HEK293 (cell line): ENCODE data around the gene PCDHAC2.

Experiments used
- BCL6B ChIP-seq: fragments of 450-650 bp; formaldehyde crosslinking; IDR thresholded peaks from 2 replicates; pipeline ENCODE4 v1.5.1; 2017; ENCODE audit warnings: missing biosample characterization, missing genetic modification characterization
- KLF8 ChIP-seq: fragments of 450-650 bp; formaldehyde crosslinking; IDR thresholded peaks from 2 replicates; pipeline ENCODE4 v1.5.1; 2016; ENCODE audit warnings: missing biosample characterization, missing genetic modification characterization
- PRDM2 ChIP-seq: fragments of 450-650 bp; formaldehyde crosslinking; IDR thresholded peaks from 2 replicates; pipeline ENCODE4 v1.5.1; 2016; ENCODE audit warnings: missing biosample characterization, missing genetic modification characterization, borderline replicate concordance
- RBAK ChIP-seq: fragments of 450-650 bp; formaldehyde crosslinking; IDR thresholded peaks from 2 replicates; pipeline ENCODE4 v1.5.1; 2016; ENCODE audit warnings: missing biosample characterization, missing genetic modification characterization
- REST ChIP-seq: fragments of 450-650 bp; formaldehyde crosslinking; IDR thresholded peaks from 2 replicates; pipeline ENCODE4 v1.5.1; 2016; ENCODE audit warnings: missing biosample characterization, missing genetic modification characterization
- SALL2 ChIP-seq: fragments of 450-650 bp; formaldehyde crosslinking; IDR thresholded peaks from 2 replicates; pipeline ENCODE4 v1.5.0; 2017; ENCODE audit warnings: missing biosample characterization, mild to moderate bottlenecking, missing genetic modification characterization, borderline replicate concordance
- ZEB2 ChIP-seq: fragments of 450-650 bp; formaldehyde crosslinking; IDR thresholded peaks from 2 replicates; pipeline ENCODE4 v1.5.1; 2016; ENCODE audit warnings: missing biosample characterization, missing genetic modification characterization
- ZNF132 ChIP-seq: fragments of 450-650 bp; formaldehyde crosslinking; IDR thresholded peaks from 2 replicates; pipeline ENCODE4 v1.5.1; 2017; ENCODE audit warnings: missing biosample characterization, missing genetic modification characterization, borderline replicate concordance
- ZNF18 ChIP-seq: fragments of 450-650 bp; formaldehyde crosslinking; IDR thresholded peaks from 2 replicates; pipeline ENCODE4 v1.5.1; 2016; ENCODE audit warnings: missing biosample characterization, missing genetic modification characterization
- ZNF214 ChIP-seq: fragments of 450-650 bp; formaldehyde crosslinking; IDR thresholded peaks from 2 replicates; pipeline ENCODE4 v1.5.1; 2017; ENCODE audit warnings: missing biosample characterization, mild to moderate bottlenecking, missing genetic modification characterization, borderline replicate concordance
- ZNF239 ChIP-seq: fragments of 450-650 bp; formaldehyde crosslinking; IDR thresholded peaks from 2 replicates; pipeline ENCODE4 v1.5.1; 2016; ENCODE audit warnings: missing biosample characterization, missing genetic modification characterization
- ZNF274 ChIP-seq, 2 experiments: fragments of 200-500 bp in 1 of 2; fragments of 450-650 bp in 1 of 2; sonication (Bioruptor generic) in 1 of 2; formaldehyde crosslinking in 1 of 2; IDR thresholded peaks; 2 replicates each; pipeline versions ENCODE4 v1.5.1 to v1.6.1; 2014 to 2016; ENCODE audit warnings: borderline replicate concordance in 1 of 2, inconsistent platforms in 1 of 2, low read length in 1 of 2, missing biosample characterization in 1 of 2, missing genetic modification characterization in 1 of 2
- ZNF404 ChIP-seq: fragments of 450-650 bp; formaldehyde crosslinking; IDR thresholded peaks from 2 replicates; pipeline ENCODE4 v1.5.1; 2017; ENCODE audit warnings: missing biosample characterization, missing genetic modification characterization
- ZNF416 ChIP-seq: fragments of 450-650 bp; formaldehyde crosslinking; IDR thresholded peaks from 2 replicates; pipeline ENCODE4 v1.5.1; 2016; ENCODE audit warnings: missing biosample characterization, missing genetic modification characterization
- ZNF639 ChIP-seq: fragments of 450-650 bp; formaldehyde crosslinking; IDR thresholded peaks from 2 replicates; pipeline ENCODE4 v1.5.1; 2016; ENCODE audit warnings: missing biosample characterization, missing genetic modification characterization
- ZNF645 ChIP-seq: fragments of 450-650 bp; formaldehyde crosslinking; IDR thresholded peaks from 2 replicates; pipeline ENCODE4; 2016; ENCODE audit warnings: missing biosample characterization, missing genetic modification characterization
- ZNF76 ChIP-seq: fragments of 450-650 bp; formaldehyde crosslinking; IDR thresholded peaks from 2 replicates; pipeline ENCODE4; 2016; ENCODE audit warnings: low read depth, missing biosample characterization, missing genetic modification characterization, borderline replicate concordance
- ZNF843 ChIP-seq: fragments of 450-650 bp; formaldehyde crosslinking; IDR thresholded peaks from 2 replicates; pipeline ENCODE4 v1.5.1; 2016; ENCODE audit warnings: missing biosample characterization, missing genetic modification characterization
- ZSCAN5A ChIP-seq: fragments of 450-650 bp; formaldehyde crosslinking; IDR thresholded peaks from 2 replicates; pipeline ENCODE4 v1.5.1; 2016; ENCODE audit warnings: missing biosample characterization, missing genetic modification characterization

The PCDHAC2 gene

GRCh38 chr5:141003791-141004611 lies 37.7 kb downstream of the PCDHAC2 start (continued):
- TF ChIP-seq ZNF18: no peak
- TF ChIP-seq KLF8: peak; percentile 26; the same call in 1 of the 2 replicates
- no peak for TF ChIP-seq PRDM2 (tag by site-specific recombination)
- no peak for TF ChIP-seq REST
- TF ChIP-seq SALL2 (tag by site-specific recombination): no peak
- TF ChIP-seq ZEB2 (tag by site-specific recombination): peak; percentile 59
- TF ChIP-seq ZNF239 (tag by site-specific recombination): no peak
- no peak for TF ChIP-seq ZNF639 (tag by site-specific recombination)
- TF ChIP-seq BCL6B (tag by site-specific recombination): no peak
- no peak for TF ChIP-seq ZSCAN5A
- no peak for TF ChIP-seq ZNF214 (tag by site-specific recombination)
- no peak for TF ChIP-seq ZNF404
- no peak for TF ChIP-seq ZNF416
- TF ChIP-seq ZNF843 (tag by site-specific recombination): no peak
- TF ChIP-seq ZNF76 (tag by site-specific recombination): no peak
- TF ChIP-seq RBAK: no peak
- TF ChIP-seq ZNF645: no peak
- no peak for TF ChIP-seq ZNF132
- no peak for TF ChIP-seq ZNF274 (IDR thresholded peaks at IDR 0.05; ENCODE audit: low read length)
- no peak for TF ChIP-seq ZNF274 (tag by site-specific recombination; IDR thresholded peaks at IDR 0.05; ENCODE audit: borderline replicate concordance)
